ENCODE data around the gene NFIC. TPM values are rescaled to one million over a fixed set of nuclear protein-coding genes. Genes with fewer than 3 reads are reported as not detected.
"Not testable (repeated sequence)": the region's sequence is repeated elsewhere in the genome, so short reads cannot be mapped to it uniquely, and the experiment has no call there.

Gene NFIC
- polyA plus RNA-seq, 3 donors = 57.8 to 87.3 (median 81.7) TPM

DNA sequence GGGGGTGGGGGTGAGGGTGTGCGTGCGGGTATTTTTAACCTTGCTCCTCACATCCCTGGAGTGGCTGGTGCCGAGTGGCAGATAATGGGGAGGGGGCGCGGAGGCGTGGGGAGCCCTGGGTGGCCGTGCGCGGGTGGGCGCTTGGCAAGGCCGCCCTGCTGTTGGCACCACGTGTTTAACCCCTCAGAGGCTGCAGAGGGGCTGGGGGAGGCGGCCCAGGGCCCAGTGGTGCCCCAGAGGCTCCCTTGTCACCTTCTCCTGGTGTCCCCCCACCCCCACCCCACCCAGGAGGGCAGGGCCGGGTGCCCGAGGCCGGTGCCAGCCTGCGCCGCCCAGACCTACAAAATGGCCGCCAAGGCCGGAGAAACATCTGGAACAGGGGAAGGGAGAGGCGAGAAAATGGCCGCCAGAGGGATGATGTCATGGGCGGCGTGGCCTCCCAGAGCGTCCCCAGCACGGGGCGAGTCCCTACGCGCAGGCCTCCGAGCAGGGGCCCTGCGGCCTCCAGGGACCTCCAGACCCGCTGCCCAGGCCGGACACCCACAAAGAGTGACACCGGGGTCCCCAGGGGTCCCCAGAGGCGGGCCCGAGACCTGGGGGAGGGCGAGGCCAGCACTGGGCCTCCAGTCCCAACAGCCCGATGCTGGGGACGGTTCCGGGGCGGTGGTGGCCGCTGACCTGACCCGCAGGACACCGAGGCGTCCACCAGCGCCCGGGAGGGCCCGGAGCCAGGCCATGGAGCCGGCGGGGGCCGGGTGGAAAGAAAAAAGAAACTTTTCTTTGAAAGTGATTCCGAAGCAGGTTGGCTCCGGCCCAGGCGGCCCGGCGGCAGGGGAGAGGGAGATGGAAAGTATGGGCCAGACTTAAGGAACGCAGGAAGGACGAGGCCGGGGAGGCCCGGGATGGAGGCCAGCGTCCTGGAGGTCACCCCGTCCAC, 38.2 kb downstream of the NFIC start:
- H3K27ac ChIP-seq (ENCODE audit: low read depth, low read length) = peak overlapping the region; percentile 94
- WGBS, 3 donors = 12 to 39% (median 38%) methylated on average over 56 to 62 of the region's 62 CpGs

- peak overlapping the region; percentile 94 for H3K27ac ChIP-seq (ENCODE audit: low read depth, low read length)
- 45 to 66% (median 64%) methylated on average over 6 of the region's 6 CpGs for WGBS, 3 donors
Measured at GRCh38 chr19:3405261-3405653, 38.9 kb downstream of the NFIC start.

DNA sequence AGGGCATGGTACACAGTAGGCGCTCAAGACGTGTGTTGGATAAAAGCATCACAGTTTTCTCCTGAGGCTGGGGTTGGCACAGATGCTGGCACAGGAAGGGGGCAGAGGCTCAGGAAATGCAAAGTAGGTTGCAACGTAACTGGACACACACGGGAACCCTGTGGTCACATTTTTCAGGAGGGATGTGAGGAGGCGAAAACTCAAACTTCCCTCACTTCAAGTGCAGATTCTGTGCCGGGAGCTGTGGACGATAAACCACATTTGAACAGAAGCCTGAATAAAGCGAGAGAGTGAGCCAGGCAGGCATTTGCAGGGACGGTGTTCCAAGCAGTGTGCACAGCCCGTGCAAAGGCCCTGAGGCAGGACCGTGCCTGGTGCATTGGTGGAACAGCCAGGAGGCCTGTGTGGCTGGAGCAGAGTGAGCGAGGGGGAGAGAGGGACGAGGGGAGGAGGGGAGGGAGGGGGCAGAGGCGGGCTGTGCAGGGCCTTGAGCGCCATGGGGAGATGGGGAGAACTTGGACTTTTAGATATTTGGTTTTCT, 40.3 kb downstream of the NFIC start:
- no peak overlapping the region for H3K27ac ChIP-seq (ENCODE audit: low read depth, low read length)

GRCh38 chr19:3407556-3408516, 41.5 kb downstream of the NFIC start:
- WGBS, 3 donors = 29 to 51% (median 49%) methylated on average over 27 of the region's 27 CpGs
- no peak overlapping the region for H3K27ac ChIP-seq (ENCODE audit: low read depth, low read length)

More for the DNA sequence above, 40.3 kb downstream of the NFIC start:
- WGBS, 3 donors = 65 to 77% (median 68%) methylated on average over 15 of the region's 15 CpGs

DNA sequence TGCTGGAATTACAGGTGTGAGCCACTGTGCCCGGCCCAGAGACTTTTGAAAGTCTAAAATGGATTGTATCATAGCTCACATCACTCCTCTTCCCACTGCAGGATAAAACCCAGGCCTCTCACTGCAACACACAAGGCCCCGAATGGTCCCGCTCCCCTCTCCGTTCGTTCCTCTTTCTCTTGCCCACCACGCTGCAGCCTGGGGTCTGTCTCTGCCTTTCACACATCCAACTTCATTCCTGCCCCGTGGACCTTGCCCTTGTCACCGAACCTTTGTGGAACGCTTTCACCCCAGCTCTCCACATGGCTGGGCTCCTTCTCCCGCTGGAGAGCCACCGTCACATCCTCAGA, 42.6 kb downstream of the NFIC start:
- 76 to 82% (median 78%) methylated on average over 11 of the region's 11 CpGs for WGBS, 3 donors
- peak overlapping the region; percentile 6 for H3K27ac ChIP-seq (ENCODE audit: low read depth, low read length)

DNA sequence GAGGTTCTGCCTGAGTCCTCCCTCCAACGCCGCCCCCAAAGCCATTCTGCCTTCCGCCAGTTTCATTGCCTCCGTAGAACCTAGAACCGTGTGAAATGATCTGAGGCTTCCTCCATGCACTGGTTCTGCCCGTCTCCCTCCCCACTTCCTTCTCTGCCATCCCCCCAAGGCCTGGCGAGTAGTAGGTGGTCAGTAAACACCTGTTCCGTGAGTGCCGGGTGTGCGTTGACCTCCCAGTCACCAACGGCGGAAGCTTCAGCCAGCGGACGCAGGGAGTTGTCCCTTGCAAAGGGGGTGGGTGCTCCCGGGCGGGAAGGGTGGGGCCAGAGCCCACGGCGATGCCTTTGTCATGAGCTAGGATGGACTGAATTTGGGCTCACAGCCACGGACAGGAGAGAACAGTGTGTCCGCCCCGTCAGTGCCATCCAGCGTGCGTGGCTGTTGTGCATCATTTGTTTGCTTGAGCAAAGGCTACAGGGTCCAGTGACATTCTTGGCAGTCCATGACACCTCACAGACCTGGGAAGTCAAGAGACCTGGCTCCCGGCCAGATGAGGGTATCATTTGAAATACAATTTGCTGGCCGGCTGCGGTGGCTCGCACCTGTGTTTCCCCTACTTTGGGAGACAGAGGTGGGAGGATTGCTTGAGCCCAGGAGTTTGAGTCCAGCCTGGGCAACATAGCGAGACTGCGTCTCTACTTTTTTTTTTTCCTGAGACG, 43.1 kb downstream of the NFIC start:
- WGBS, 3 donors = 51 to 63% (median 63%) methylated on average over 30 of the region's 30 CpGs
- peak overlapping the region; percentile 6 for H3K27ac ChIP-seq (ENCODE audit: low read depth, low read length)

DNA sequence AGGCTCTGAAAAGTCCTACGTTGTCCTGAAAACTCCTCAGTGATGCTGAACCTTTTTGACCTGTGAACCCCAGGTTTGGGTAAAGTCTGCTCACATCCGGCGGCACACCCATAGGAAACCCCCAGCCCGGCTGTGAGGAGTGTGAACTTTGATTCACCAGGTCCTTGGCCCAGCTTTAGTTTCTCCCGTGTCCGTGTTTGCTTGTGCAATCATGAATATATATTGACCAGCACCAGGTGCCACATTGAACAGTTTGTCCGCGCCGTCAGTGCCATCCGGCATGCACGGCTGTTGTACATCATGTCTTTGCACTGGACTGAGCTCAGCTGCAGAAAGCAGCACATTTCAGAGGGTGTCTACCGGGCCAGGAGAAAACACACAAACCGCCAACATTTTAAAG, 45.3 kb downstream of the NFIC start:
- 55 to 85% (median 82%) methylated on average over 13 of the region's 13 CpGs for WGBS, 3 donors
- H3K27ac ChIP-seq (ENCODE audit: low read depth, low read length) = no peak overlapping the region

GRCh38 chr19:3412066-3412465, 45.7 kb downstream of the NFIC start:
- H3K27ac ChIP-seq (ENCODE audit: low read depth, low read length) = no peak overlapping the region
- WGBS, 3 donors = 88 to 97% (median 92%) methylated on average over 4 of the region's 4 CpGs

DNA sequence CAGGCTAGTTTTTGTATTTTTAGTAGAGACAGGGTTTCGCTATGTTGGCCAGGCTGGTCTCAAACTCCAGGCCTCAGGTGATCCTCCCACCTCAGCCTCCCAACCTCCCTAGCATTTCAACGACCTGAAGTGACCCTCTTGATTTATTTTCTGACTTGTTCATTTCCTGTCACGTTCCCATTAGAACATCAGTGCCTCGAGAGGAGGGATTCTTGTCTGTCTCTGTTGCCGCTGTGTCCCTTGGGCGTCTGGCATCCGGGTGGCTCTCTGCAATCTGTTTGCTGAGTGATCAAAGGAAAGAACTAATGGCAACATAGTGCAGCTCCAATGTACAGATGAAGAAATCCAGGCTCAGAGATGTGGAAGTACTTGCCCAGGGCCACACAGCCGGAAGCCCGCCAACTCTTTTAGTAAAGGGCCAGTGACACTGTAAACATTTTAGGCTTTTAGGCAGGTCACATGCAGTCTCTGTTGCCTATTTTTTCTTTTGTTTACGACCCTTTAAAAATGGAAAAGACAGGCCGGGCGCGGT, 47.5 kb downstream of the NFIC start:
- 61 to 67% (median 66%) methylated on average over 13 of the region's 13 CpGs for WGBS, 3 donors
- no peak overlapping the region for H3K27ac ChIP-seq (ENCODE audit: low read depth, low read length)

- no peak overlapping the region for H3K27ac ChIP-seq (ENCODE audit: low read depth, low read length)
- 78 to 90% (median 79%) methylated on average over 4 to 5 of the region's 5 CpGs for WGBS, 3 donors
Measured at GRCh38 chr19:3415695-3416094, 49.3 kb downstream of the NFIC start.

DNA sequence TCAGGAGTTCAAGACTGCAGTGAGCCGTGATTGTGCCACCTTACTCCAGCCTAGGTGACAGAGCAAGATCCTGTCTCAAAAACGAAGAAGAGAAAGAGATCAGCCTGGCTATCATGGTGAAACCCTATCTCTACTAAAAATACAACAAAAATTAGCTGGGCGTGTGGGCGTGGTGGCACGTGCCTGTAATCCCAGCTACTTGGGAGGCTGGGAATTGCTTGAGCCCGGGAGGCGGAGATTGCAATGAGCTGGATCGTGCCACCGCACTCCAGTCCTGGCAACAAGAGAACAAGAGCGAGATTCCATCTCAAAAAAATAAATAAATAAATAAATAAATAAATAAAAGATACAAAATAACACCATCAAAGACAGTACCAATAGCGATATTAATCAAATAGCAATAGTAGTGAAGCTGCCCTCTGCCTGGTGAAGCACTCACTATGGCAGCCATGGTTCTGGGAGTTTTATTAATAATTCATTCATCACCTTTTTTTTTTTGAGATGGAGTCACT, 53.9 kb downstream of the NFIC start:
- 93 to 96% (median 95%) methylated on average over 11 of the region's 11 CpGs for WGBS, 3 donors
- H3K27ac ChIP-seq (ENCODE audit: low read depth, low read length) = no peak overlapping the region

- H3K27ac ChIP-seq (ENCODE audit: low read depth, low read length) = no peak overlapping the region
- WGBS, 3 donors = 87 to 96% (median 91%) methylated on average over 31 to 33 of the region's 33 CpGs
Measured at GRCh38 chr19:3420909-3421619, 54.7 kb downstream of the NFIC start.

GRCh38 chr19:3421656-3422055, 55.3 kb downstream of the NFIC start:
- H3K27ac ChIP-seq (ENCODE audit: low read depth, low read length) = not testable (repeated sequence)
- WGBS, 3 donors = 92 to 95% (median 94%) methylated on average over 12 of the region's 12 CpGs

DNA sequence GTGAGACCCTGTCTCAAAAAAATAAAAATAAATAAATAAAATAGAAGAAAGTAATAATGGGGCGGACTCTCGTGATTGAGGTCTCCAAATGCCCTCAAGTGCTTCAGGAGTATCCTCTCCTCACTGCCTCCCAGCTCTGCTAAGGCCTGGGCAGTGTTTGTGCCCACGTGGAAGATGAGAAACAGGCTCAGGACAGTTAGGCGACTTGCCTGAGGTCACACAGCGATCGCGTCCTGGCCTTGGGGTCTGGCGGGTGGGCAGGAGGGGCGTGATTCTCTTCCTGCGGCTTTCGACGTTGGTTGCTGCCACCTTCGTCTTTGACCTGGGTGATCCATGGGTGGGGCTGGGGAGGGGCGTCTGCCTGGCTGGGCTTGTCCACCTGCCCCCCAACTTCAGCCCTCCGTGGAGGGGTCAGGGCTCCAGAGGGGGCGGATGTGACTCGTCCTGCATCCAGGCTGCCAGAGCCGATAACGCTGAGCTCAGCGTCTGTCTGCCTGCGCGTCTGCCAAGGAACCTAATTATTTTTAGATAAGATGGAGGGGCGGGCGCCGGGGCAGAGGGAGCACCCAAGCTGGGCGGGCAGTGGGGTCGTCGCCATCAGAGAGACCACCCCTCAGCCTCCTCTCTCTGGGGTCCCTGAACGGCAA, 56.9 kb downstream of the NFIC start:
- no peak overlapping the region for H3K27ac ChIP-seq (ENCODE audit: low read depth, low read length)
- 59 to 62% (median 59%) methylated on average over 29 of the region's 29 CpGs for WGBS, 3 donors

- no peak overlapping the region for H3K27ac ChIP-seq (ENCODE audit: low read depth, low read length)
- 89 to 95% (median 94%) methylated on average over 9 of the region's 9 CpGs for WGBS, 3 donors
Measured at GRCh38 chr19:3426433-3426832, 60.0 kb downstream of the NFIC start.

DNA sequence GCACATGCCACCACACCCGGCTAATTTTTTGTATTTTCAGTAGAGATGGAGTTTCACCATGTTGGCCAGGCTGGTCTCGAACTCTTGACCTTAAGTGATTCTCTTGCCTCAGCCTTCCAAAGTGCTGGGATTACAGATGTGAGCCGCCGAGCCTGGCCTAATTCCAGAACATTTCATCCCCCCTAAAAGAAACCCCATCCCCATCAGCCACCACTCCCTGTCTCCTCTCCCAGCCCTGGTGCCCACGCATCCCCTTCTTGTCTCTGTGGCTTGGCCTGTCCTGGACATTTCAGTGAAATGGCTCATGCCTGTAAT, 63.9 kb downstream of the NFIC start:
- WGBS, 3 donors = 57 to 76% (median 65%) methylated on average over 5 of the region's 5 CpGs
- peak overlapping the region; percentile 6 for H3K27ac ChIP-seq (ENCODE audit: low read depth, low read length)
